Measurements from ENCODE around the gene POU2AF3.

Gene POU2AF3

DNA sequence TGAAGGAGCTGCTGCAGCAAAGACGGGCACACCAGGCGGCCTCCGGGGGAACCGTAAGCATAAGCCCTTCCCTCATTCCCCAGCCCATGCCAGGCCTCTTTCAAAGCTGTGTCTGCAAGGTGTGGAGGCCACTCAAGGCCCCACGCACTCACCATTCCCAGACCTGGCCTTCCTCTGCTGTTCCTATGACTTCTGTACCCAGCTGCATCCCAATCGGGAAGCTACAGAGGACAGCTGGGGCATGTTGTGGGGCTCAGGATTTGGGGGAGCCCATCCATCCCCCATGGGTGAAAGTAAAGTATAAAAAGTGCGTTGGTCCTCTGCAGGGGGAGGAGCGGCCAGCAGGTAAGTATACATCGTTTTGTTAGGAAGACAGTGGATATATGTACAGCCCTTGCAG is 2.2 kb downstream of the POU2AF3 start:
- Histone ChIP-seq H3K4me3 (ENCODE audit: low read depth, low read length, poor library complexity, severe bottlenecking) (peak overlapping the region; percentile 63), H3K27ac (ENCODE audit: low read depth, low read length, poor library complexity, severe bottlenecking) (peak overlapping the region; percentile 57), H3K4me2 (ENCODE audit: low read length) (peak overlapping the region; percentile 61; the same call in 1 of the 2 replicates), H3K9me2 (ENCODE audit: low read depth, low read length) (no peaks in the 10 kb centered on the region), H3K27me3 (ENCODE audit: insufficient read depth, low read length) (0 out of 2 replicates have a peak, but pooled peaks cover 5% of the 10 kb centered on the region), H3K36me3 (ENCODE audit: insufficient read depth, low read length) (peaks cover 47% of the 10 kb centered on the region; the same call in 1 of the 2 replicates), H3K9me3 (ENCODE audit: low read length) (no peaks in the 10 kb centered on the region), H3K9ac (ENCODE audit: low read length) (peak overlapping the region; percentile 58; the same call in 1 of the 2 replicates), H3F3A (ENCODE audit: insufficient read depth, low read length) (peaks cover 3% of the 10 kb centered on the region; the same call in 1 of the 2 replicates), H2AFZ (ENCODE audit: low read length) (no peak overlapping the region), H4K20me1 (ENCODE audit: insufficient read depth, low read length) (no peaks in the 10 kb centered on the region), H3K4me1 (ENCODE audit: insufficient read depth, low read length, severe bottlenecking) (peaks cover 29% of the 10 kb centered on the region), H3K79me2 (ENCODE audit: insufficient read depth, low read length) (no peaks in the 10 kb centered on the region)
- TF ChIP-seq CTCF (IDR thresholded peaks at IDR 0.05; ENCODE audit: low read length) (no peak), EZH2 (IDR thresholded peaks at IDR 0.05; ENCODE audit: borderline replicate concordance, low read length) (no peak)

DNA sequence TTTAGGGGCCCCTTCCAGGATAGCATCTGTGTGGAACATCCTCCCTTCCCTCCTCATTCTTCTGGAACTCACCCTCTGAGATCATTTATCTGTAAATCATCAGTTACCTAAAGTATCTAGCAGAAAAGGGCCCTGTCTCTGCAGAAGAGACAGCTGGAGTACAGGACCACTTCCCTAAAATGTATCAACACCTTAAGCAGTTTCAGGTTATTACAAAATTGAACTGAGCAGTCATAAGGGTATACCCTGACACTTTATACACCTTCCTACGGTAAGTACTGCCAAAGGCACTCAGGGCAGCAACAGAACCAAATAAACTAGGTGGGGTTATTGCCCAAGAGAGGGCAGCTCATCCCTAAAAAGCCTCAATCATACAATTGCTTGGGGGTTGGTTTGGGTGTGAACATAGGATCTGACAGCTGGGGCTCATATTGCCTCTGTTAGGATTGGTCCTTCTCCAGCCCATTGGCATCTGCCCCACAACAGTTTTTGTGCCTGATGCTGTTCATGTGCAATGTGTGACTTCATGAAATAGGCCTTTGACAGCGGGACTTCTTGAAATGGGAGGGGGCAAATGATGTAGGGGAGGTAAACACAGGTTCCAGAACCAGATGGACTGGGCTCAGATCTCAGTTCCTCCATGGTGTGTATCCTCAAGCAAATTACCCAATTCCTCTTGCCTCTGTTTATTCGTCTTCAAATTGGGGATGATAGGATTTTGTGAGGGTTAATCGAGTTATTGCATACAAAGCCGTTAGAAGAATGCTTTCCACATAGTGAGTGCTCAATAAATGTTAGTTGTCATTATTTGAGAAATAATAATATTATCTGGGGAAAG is 2.9 kb downstream of the POU2AF3 start:
- Histone ChIP-seq H3K9me3 (ENCODE audit: low read length) (no peaks in the 10 kb centered on the region), H2AFZ (ENCODE audit: low read length) (no peak overlapping the region), H3K4me2 (ENCODE audit: low read length) (peak overlapping the region; percentile 61; the same call in 1 of the 2 replicates), H3K9ac (ENCODE audit: low read length) (no peak overlapping the region; the same call in 1 of the 2 replicates), H3K79me2 (ENCODE audit: insufficient read depth, low read length) (no peaks in the 10 kb centered on the region), H3K4me3 (ENCODE audit: low read depth, low read length, poor library complexity, severe bottlenecking) (peak overlapping the region; percentile 63), H3K27ac (ENCODE audit: low read depth, low read length, poor library complexity, severe bottlenecking) (no peak overlapping the region), H4K20me1 (ENCODE audit: insufficient read depth, low read length) (no peaks in the 10 kb centered on the region), H3F3A (ENCODE audit: insufficient read depth, low read length) (peaks cover 3% of the 10 kb centered on the region; the same call in 1 of the 2 replicates), H3K4me1 (ENCODE audit: insufficient read depth, low read length, severe bottlenecking) (peaks cover 29% of the 10 kb centered on the region), H3K9me2 (ENCODE audit: low read depth, low read length) (no peaks in the 10 kb centered on the region), H3K27me3 (ENCODE audit: insufficient read depth, low read length) (0 out of 2 replicates have a peak, but pooled peaks cover 5% of the 10 kb centered on the region), H3K36me3 (ENCODE audit: insufficient read depth, low read length) (peaks cover 49% of the 10 kb centered on the region; the same call in 1 of the 2 replicates)
- TF ChIP-seq EZH2 (IDR thresholded peaks at IDR 0.05; ENCODE audit: borderline replicate concordance, low read length) (no peak), CTCF (IDR thresholded peaks at IDR 0.05; ENCODE audit: low read length) (no peak)

- Histone ChIP-seq H3K4me1 (ENCODE audit: insufficient read depth, low read length, severe bottlenecking) (peaks cover 29% of the 10 kb centered on the region), H3K9me2 (ENCODE audit: low read depth, low read length) (no peaks in the 10 kb centered on the region), H4K20me1 (ENCODE audit: insufficient read depth, low read length) (no peaks in the 10 kb centered on the region), H2AFZ (ENCODE audit: low read length) (no peak overlapping the region), H3F3A (ENCODE audit: insufficient read depth, low read length) (peaks cover 3% of the 10 kb centered on the region; the same call in 1 of the 2 replicates), H3K79me2 (ENCODE audit: insufficient read depth, low read length) (no peaks in the 10 kb centered on the region), H3K27ac (ENCODE audit: low read depth, low read length, poor library complexity, severe bottlenecking) (no peak overlapping the region), H3K9me3 (ENCODE audit: low read length) (no peaks in the 10 kb centered on the region), H3K9ac (ENCODE audit: low read length) (no peak overlapping the region), H3K4me3 (ENCODE audit: low read depth, low read length, poor library complexity, severe bottlenecking) (no peak overlapping the region), H3K36me3 (ENCODE audit: insufficient read depth, low read length) (peaks cover 54% of the 10 kb centered on the region; the same call in 1 of the 2 replicates), H3K27me3 (ENCODE audit: insufficient read depth, low read length) (0 out of 2 replicates have a peak, but pooled peaks cover 5% of the 10 kb centered on the region), H3K4me2 (ENCODE audit: low read length) (no peak overlapping the region)
- TF ChIP-seq EZH2 (IDR thresholded peaks at IDR 0.05; ENCODE audit: borderline replicate concordance, low read length) = no peak
- TF ChIP-seq CTCF (IDR thresholded peaks at IDR 0.05; ENCODE audit: low read length) = no peak
These were observed 3.4 kb downstream of the POU2AF3 start for GRCh38 chr11:111301842-111302118.

Data from OCI-LY1 (cell line).